Cardiac fibroblast (primary cell): Measurements from ENCODE around the gene USP25.

ENCODE experiments used
- DNase-seq, 2 donors: peaks; one replicate each; pipeline versions ENCODE4 v3.0.0 to v3.0.0-alpha.2; 2010; ENCODE audit warnings: low read depth in 2 of 2
- H3K4me3 ChIP-seq, 2 donors: replicated peaks in 1 of 2; 1 replicate in 1 of 2; 2 replicates in 1 of 2; pipeline ENCODE4 v1.5.1; 2011; ENCODE audit warnings: low read depth in 2 of 2, low read length in 2 of 2, mild to moderate bottlenecking in 2 of 2, moderate library complexity in 1 of 2
- CTCF ChIP-seq: IDR thresholded peaks from one replicate; pipeline ENCODE4 v1.5.1; 2011; ENCODE audit warnings: low read depth, mild to moderate bottlenecking, low read length, inconsistent platforms

Gene USP25

GRCh38 chr21:15908187-15908586 lies 178.4 kb downstream of the USP25 start:
- H3K4me3 ChIP-seq, result no peak overlapping the region
- TF ChIP-seq CTCF, result no peak
- DNase-seq, result peak; percentile 24 to 70

GRCh38 chr21:15928196-15928595 lies 198.4 kb downstream of the USP25 start:
- H3K4me3 ChIP-seq, result no peak overlapping the region
- no peak for DNase-seq
- no peak for TF ChIP-seq CTCF

GRCh38 chr21:15928686-15929425 lies 199.1 kb downstream of the USP25 start:
- no peak for DNase-seq
- TF ChIP-seq CTCF, result no peak
- no peak overlapping the region for H3K4me3 ChIP-seq

GRCh38 chr21:15929536-15929935 lies 199.8 kb downstream of the USP25 start:
- no peak overlapping the region for H3K4me3 ChIP-seq
- TF ChIP-seq CTCF, result no peak
- DNase-seq, result no peak
